Suprapubic skin (tissue), 4 donors: Measurements from ENCODE around the gene EML4.

Experiments used
- EP300 ChIP-seq: sonication (generic); formaldehyde crosslinking; IDR thresholded peaks from one replicate; pipeline ENCODE4 v1.6.1; 2017; ENCODE audit warnings: antibody characterized with exemption
- POLR2A ChIP-seq, 2 donors: fragments of 450-650 bp; IDR thresholded peaks; one replicate each; pipeline ENCODE4 v1.6.1; 2017; ENCODE audit warnings: antibody characterized with exemption in 2 of 2, mild to moderate bottlenecking in 2 of 2, moderate library complexity in 2 of 2
- POLR2AphosphoS5 ChIP-seq, 3 donors: sonication (generic); formaldehyde crosslinking; IDR thresholded peaks; one replicate each; pipeline ENCODE4 v1.6.1; 2017; ENCODE audit warnings: antibody characterized with exemption in 3 of 3
- TF ChIP-seq, protein P1 (sequence below), 2 donors: fragments of 200-600 bp in 1 of 2; fragments of 450-650 bp in 1 of 2; sonication (generic) in 1 of 2; IDR thresholded peaks; one replicate each; pipeline ENCODE4 v1.5.1; 2016 to 2019; ENCODE audit warnings: antibody characterized with exemption in 2 of 2, mild to moderate bottlenecking in 1 of 2, moderate library complexity in 1 of 2

DNA sequence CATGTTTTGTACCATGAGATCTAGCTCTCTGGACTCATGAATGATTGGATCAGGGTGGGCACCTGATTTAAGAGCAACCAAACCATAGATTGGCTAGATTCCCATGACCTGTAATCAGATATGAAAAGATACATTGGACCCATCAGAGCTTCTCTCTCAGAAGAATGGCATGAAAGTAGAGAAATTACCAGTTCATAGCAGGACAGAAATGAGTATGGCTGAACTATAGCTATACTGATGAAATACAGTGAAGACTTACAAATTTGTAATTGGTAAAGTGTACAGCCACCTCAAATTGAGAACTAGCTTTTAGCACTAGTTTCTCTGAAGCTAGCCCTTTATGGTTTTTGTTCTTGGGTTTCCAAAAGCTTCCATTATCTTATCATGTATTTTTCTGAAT, 19.0 kb upstream of the EML4 start:
- TF ChIP-seq EP300 (no peak), POLR2AphosphoS5 (IDR thresholded peaks at IDR 0.05) (no peak), POLR2A (IDR thresholded peaks at IDR 0.05) (no peak)
- TF ChIP-seq, protein P1, sequence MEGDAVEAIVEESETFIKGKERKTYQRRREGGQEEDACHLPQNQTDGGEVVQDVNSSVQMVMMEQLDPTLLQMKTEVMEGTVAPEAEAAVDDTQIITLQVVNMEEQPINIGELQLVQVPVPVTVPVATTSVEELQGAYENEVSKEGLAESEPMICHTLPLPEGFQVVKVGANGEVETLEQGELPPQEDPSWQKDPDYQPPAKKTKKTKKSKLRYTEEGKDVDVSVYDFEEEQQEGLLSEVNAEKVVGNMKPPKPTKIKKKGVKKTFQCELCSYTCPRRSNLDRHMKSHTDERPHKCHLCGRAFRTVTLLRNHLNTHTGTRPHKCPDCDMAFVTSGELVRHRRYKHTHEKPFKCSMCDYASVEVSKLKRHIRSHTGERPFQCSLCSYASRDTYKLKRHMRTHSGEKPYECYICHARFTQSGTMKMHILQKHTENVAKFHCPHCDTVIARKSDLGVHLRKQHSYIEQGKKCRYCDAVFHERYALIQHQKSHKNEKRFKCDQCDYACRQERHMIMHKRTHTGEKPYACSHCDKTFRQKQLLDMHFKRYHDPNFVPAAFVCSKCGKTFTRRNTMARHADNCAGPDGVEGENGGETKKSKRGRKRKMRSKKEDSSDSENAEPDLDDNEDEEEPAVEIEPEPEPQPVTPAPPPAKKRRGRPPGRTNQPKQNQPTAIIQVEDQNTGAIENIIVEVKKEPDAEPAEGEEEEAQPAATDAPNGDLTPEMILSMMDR (IDR thresholded peaks at IDR 0.05) = no peak
